Fibroblast of lung (primary cell): ENCODE results near the gene NKD1. TPM values are rescaled to one million over a fixed set of nuclear protein-coding genes. Genes with fewer than 3 reads are reported as not detected.

Source experiments
- DNase-seq, 2 donors: peaks; one replicate each; pipeline versions ENCODE4 v3.0.0 to v3.0.0-alpha.2; 2010; ENCODE audit warnings: low read depth in 2 of 2
- H2AFZ ChIP-seq: 2 replicates; pipeline ENCODE4 v1.5.1; 2012; ENCODE audit warnings: low read length, control low read depth, inconsistent platforms
- H3K27ac ChIP-seq: 2 replicates; pipeline ENCODE4 v1.5.1; 2011; ENCODE audit warnings: low read length, control low read depth; ENCODE audit not compliant: insufficient read depth
- H3K27me3 ChIP-seq: 2 replicates; pipeline ENCODE4 v1.5.1; 2011; ENCODE audit warnings: mild to moderate bottlenecking, low read length; ENCODE audit not compliant: control insufficient read depth, insufficient read depth
- H3K36me3 ChIP-seq: 2 replicates; pipeline ENCODE4 v1.5.1; 2011; ENCODE audit warnings: low read length; ENCODE audit not compliant: control insufficient read depth, insufficient read depth
- H3K4me1 ChIP-seq: 2 replicates; pipeline ENCODE4 v1.5.1; 2011; ENCODE audit warnings: low read length; ENCODE audit not compliant: control insufficient read depth, insufficient read depth; ENCODE audit errors: extremely low read depth
- H3K4me2 ChIP-seq: 2 replicates; pipeline ENCODE4 v1.5.1; 2011; ENCODE audit warnings: low read length, control low read depth; ENCODE audit not compliant: insufficient read depth; ENCODE audit errors: extremely low read depth
- H3K4me3 ChIP-seq, 4 experiments: fragments of 200-600 bp in 1 of 4; sonication (generic) in 1 of 4; replicated peaks in 1 of 4; 2 replicates each; pipeline ENCODE4 v1.5.1; 2011 to 2016; ENCODE audit warnings: low read length in 4 of 4, low read depth in 3 of 4, mild to moderate bottlenecking in 3 of 4, control low read depth in 2 of 4, inconsistent platforms in 1 of 4, mixed read lengths in 1 of 4; ENCODE audit not compliant: insufficient read depth in 1 of 4; ENCODE audit errors: control extremely low read depth in 1 of 4
- H3K79me2 ChIP-seq: 2 replicates; pipeline ENCODE4 v1.5.1; 2012; ENCODE audit warnings: mild to moderate bottlenecking, low read length, inconsistent platforms; ENCODE audit not compliant: control insufficient read depth, insufficient read depth
- H3K9ac ChIP-seq: 2 replicates; pipeline ENCODE4 v1.5.1; 2011; ENCODE audit warnings: mild to moderate bottlenecking, low read length, control low read depth; ENCODE audit not compliant: insufficient read depth
- H3K9me3 ChIP-seq: 2 replicates; pipeline ENCODE4 v1.5.1; 2012; ENCODE audit warnings: low read depth, low read length; ENCODE audit not compliant: control insufficient read depth, insufficient read depth
- H4K20me1 ChIP-seq: 2 replicates; pipeline ENCODE4 v1.5.1; 2011; ENCODE audit warnings: low read length; ENCODE audit not compliant: control insufficient read depth, insufficient read depth; ENCODE audit errors: extremely low read depth
- EZH2 ChIP-seq: IDR thresholded peaks from 2 replicates; pipeline ENCODE4 v1.5.1; 2012; ENCODE audit warnings: low read length, control low read depth, mild to moderate bottlenecking; ENCODE audit errors: missing control alignments
- polyA plus RNA-seq, 2 donors: library from polyadenylated mRNA; depleted of rRNA in 1 of 2; stranded (reverse) in 1 of 2; unstranded in 1 of 2; fragments of >200 nt; gene quantifications; 2 replicates each; pipeline ENCODE4 v1.2.1, GENCODE V29; 2011 to 2012; ENCODE audit warnings: missing spikeins in 1 of 2
- total RNA-seq: library from RNA; depleted of rRNA; stranded (reverse); fragments of >200 nt; gene quantifications from 2 replicates; pipeline ENCODE4 v1.2.1, GENCODE V29; 2014
- TF ChIP-seq, protein P1 (sequence below), 2 donors: IDR thresholded peaks in 1 of 2; conservative IDR thresholded peaks in 1 of 2; 1 replicate in 1 of 2; 2 replicates in 1 of 2; pipeline ENCODE4 v1.5.1; 2011 to 2012; ENCODE audit warnings: low read length in 2 of 2, control low read depth in 1 of 2, inconsistent platforms in 1 of 2, low read depth in 1 of 2, mild to moderate bottlenecking in 1 of 2

NKD1 gene
- total and polyA plus RNA-seq, 2 donors (not counting 1 experiment from before 2014, with no cell fraction given): under 0.01 to 0.12 TPM

DNA sequence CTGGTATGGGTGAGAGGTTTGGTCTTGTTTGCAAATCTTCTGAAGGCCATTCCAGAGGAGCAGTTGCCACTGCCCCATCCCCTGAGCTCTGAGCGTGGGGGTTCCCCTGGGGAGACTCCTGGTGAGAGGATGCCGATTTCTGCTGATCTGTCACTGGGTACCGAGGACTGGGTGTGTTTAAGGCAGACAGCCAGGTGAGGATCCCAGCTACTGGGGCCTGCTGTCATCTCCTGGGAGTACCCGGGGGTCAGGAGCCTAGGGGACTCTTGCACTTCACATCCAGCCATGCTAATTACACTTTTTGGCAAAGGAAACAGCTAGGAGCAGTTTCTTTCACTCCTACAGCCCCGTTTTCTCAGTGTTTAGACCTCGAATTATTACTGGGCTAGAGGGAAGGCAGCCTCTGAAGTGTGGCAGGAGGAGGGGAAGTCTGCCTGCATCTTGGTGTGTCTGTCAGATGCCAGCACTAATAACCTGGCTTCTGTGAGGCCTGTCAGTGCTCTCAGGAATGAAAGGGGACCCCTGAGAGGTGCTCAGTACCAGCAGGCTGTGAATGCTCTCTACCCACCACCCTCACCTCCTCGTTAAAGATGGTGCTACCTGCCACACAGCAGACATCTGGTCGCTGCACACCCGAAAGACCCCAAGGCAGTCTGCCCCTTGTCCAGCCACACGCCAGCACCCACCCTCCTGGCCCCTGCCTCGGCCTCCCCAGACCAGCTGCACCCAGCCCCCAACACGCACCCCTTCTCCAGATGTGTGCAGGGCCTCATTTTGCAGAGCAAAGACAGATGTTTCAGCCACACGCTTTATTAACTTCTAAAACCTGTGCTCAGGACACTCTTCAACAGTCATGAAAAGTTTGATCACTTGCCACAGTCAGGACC, 89.8 kb downstream of the NKD1 start:
- Histone ChIP-seq H3K4me3 (no peak overlapping the region), H3K79me2 (no peaks in the 10 kb centered on the region), H3K9me3 (no peaks in the 10 kb centered on the region), H3K4me2 (no peak overlapping the region), H3K27me3 (no peaks in the 10 kb centered on the region), H3K4me1 (no peaks in the 10 kb centered on the region), H4K20me1 (no peaks in the 10 kb centered on the region), H2AFZ (no peak overlapping the region), H3K36me3 (no peaks in the 10 kb centered on the region), H3K27ac (no peak overlapping the region), H3K9ac (no peak overlapping the region)
- TF ChIP-seq EZH2: no peak
- TF ChIP-seq, protein P1, sequence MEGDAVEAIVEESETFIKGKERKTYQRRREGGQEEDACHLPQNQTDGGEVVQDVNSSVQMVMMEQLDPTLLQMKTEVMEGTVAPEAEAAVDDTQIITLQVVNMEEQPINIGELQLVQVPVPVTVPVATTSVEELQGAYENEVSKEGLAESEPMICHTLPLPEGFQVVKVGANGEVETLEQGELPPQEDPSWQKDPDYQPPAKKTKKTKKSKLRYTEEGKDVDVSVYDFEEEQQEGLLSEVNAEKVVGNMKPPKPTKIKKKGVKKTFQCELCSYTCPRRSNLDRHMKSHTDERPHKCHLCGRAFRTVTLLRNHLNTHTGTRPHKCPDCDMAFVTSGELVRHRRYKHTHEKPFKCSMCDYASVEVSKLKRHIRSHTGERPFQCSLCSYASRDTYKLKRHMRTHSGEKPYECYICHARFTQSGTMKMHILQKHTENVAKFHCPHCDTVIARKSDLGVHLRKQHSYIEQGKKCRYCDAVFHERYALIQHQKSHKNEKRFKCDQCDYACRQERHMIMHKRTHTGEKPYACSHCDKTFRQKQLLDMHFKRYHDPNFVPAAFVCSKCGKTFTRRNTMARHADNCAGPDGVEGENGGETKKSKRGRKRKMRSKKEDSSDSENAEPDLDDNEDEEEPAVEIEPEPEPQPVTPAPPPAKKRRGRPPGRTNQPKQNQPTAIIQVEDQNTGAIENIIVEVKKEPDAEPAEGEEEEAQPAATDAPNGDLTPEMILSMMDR (conservative IDR thresholded peaks at IDR 0.05 in 1 of 2, IDR thresholded peaks at IDR 0.05 in 1 of 2; ENCODE audit: low read depth in 1 of 2, low read length in 2 of 2): no peak
- DNase-seq: no peak

DNA sequence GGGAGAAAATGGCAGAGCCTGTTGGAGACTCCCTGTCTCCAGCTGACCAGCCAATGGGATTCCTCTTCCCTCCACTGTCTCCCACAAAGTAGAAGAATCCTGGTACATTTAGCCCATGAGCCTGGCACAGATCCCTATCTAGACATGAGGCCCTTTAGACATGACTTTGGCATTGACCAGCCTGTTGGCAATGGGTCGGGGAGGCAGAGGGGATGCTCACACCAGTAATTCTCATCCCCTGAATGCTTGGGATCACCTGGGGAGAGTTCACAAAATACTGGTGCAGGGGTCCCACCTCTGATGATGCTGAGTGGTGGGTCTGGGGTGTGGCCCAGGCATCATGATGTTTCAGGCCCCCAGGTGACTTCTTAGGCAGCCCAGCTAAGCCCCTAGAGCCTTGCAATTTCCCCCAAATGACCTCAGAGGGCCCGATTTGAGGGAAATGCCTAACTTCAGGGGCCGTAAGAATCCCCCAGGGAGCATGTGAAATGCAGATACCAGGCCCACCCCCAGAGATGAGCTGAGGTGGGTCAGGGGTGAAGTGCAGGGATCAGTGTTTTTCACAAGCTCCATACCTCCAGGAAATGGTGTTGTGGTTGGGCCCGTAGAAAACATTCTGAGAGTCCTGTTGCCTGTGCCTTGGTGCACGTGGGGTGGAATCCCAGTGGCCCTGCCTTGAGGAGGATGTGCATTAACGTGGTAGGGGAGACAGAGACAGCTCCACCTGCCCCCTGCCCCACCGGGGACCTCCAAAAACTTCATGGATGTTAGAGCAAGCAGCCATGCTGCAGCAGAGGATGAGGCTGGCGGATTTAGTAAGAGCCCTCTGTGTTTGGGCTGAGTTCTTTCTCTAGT, 90.8 kb downstream of the NKD1 start:
- TF ChIP-seq, protein P1 (conservative IDR thresholded peaks at IDR 0.05 in 1 of 2, IDR thresholded peaks at IDR 0.05 in 1 of 2; ENCODE audit: low read depth in 1 of 2, low read length in 2 of 2): no peak
- no peak for TF ChIP-seq EZH2
- no peaks in the 10 kb centered on the region for H3K9me3 ChIP-seq
- H4K20me1 ChIP-seq: no peaks in the 10 kb centered on the region
- H3K9ac ChIP-seq: no peak overlapping the region
- no peaks in the 10 kb centered on the region for H3K79me2 ChIP-seq
- no peak overlapping the region for H3K4me2 ChIP-seq
- no peak overlapping the region for H3K27ac ChIP-seq
- no peak overlapping the region for H3K4me3 ChIP-seq
- peaks cover 4% of the 10 kb centered on the region for H3K27me3 ChIP-seq
- no peak for DNase-seq
- no peak overlapping the region for H2AFZ ChIP-seq
- no peaks in the 10 kb centered on the region for H3K36me3 ChIP-seq
- no peaks in the 10 kb centered on the region for H3K4me1 ChIP-seq

DNA sequence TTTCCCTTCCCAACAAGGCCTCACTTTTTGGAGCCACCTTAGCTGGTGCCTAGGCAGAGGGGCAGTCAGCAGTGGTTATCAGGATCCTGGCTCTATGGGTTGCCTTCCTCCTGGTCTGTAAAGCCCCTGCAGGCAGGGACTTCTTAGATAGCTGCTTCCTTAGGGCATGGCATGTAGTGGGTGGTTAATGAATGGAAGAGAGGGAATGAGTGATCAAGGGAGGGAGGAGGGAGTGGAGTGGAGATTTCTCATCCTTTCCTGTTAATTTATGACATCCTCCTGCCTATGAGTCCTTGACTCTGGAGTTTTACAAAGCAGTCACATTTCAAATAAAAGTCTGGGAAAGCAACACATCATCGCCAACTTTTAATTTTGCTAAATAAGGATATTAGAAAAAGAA, 92.2 kb downstream of the NKD1 start:
- H3K9ac ChIP-seq: no peak overlapping the region
- no peaks in the 10 kb centered on the region for H3K36me3 ChIP-seq
- no peaks in the 10 kb centered on the region for H3K9me3 ChIP-seq
- no peaks in the 10 kb centered on the region for H3K79me2 ChIP-seq
- no peak overlapping the region for H3K4me3 ChIP-seq
- no peaks in the 10 kb centered on the region for H4K20me1 ChIP-seq
- TF ChIP-seq EZH2: no peak
- TF ChIP-seq, protein P1 (conservative IDR thresholded peaks at IDR 0.05 in 1 of 2, IDR thresholded peaks at IDR 0.05 in 1 of 2; ENCODE audit: low read depth in 1 of 2, low read length in 2 of 2): no peak
- H3K4me1 ChIP-seq: no peaks in the 10 kb centered on the region
- peak in 1 of 2 donors; percentile 15 for DNase-seq
- H2AFZ ChIP-seq: no peak overlapping the region
- H3K27me3 ChIP-seq: peaks cover 4% of the 10 kb centered on the region
- H3K4me2 ChIP-seq: no peak overlapping the region
- no peak overlapping the region for H3K27ac ChIP-seq
